Measurements from ENCODE around the gene RNF144A. TPM values are rescaled to one million over a fixed set of nuclear protein-coding genes. Genes with fewer than 3 reads are reported as not detected.

RNF144A gene
- total RNA-seq, 4 donors from 2014 or later, result 8.0 to 25.4 (median 15.8) TPM

GRCh38 chr2:6883448-6884122 lies 33.6 kb upstream of the RNF144A start:
- Histone ChIP-seq H3K27me3 (no peaks in the 10 kb centered on the region), H3K4me3 (no peak overlapping the region), H3K4me1 (peaks cover 14% of the 10 kb centered on the region), H3K9me3 (no peaks in the 10 kb centered on the region), H3K36me3 (no peaks in the 10 kb centered on the region), H3K27ac (no peak overlapping the region)
- WGBS, result 54% methylated on average over 7 of the region's 7 CpGs
- no peak for DNase-seq (ENCODE audit: low spot score in 2 of 2)
- no peak for TF ChIP-seq POLR2A (IDR thresholded peaks at IDR 0.05)

GRCh38 chr2:6885551-6885950 lies 31.7 kb upstream of the RNF144A start:
- no peaks in the 10 kb centered on the region for H3K27me3 ChIP-seq
- H3K4me3 ChIP-seq, result no peak overlapping the region
- no peak for DNase-seq (ENCODE audit: low spot score in 2 of 2)
- peaks cover 10% of the 10 kb centered on the region for H3K4me1 ChIP-seq
- H3K36me3 ChIP-seq, result no peaks in the 10 kb centered on the region
- no peak overlapping the region for H3K27ac ChIP-seq
- H3K9me3 ChIP-seq, result no peaks in the 10 kb centered on the region
- TF ChIP-seq POLR2AphosphoS5 (IDR thresholded peaks at IDR 0.05) (no peak), EP300 (IDR thresholded peaks at IDR 0.05) (no peak)
- WGBS, result 86% methylated on average over 2 of the region's 2 CpGs

- DNase-seq (ENCODE audit: low spot score in 2 of 2), result no peak
- no peak overlapping the region for H3K27ac ChIP-seq
- 93% methylated on average over 3 of the region's 3 CpGs for WGBS
- H3K4me1 ChIP-seq, result peaks cover 10% of the 10 kb centered on the region
- H3K27me3 ChIP-seq, result no peaks in the 10 kb centered on the region
- no peak overlapping the region for H3K4me3 ChIP-seq
- H3K9me3 ChIP-seq, result no peaks in the 10 kb centered on the region
- no peaks in the 10 kb centered on the region for H3K36me3 ChIP-seq
- TF ChIP-seq EP300 (IDR thresholded peaks at IDR 0.05) (no peak), POLR2A (IDR thresholded peaks at IDR 0.05) (no peak), POLR2AphosphoS5 (IDR thresholded peaks at IDR 0.05) (no peak), CTCF (IDR thresholded peaks at IDR 0.05) (no peak)
Observed at GRCh38 chr2:6885968-6886367, 31.2 kb upstream of the RNF144A start.

GRCh38 chr2:6887751-6888192 lies 29.4 kb upstream of the RNF144A start:
- H3K27ac ChIP-seq, result no peak overlapping the region
- peaks cover 10% of the 10 kb centered on the region for H3K4me1 ChIP-seq
- H3K36me3 ChIP-seq, result no peaks in the 10 kb centered on the region
- no peak for DNase-seq (ENCODE audit: low spot score in 2 of 2)
- H3K27me3 ChIP-seq, result no peaks in the 10 kb centered on the region
- 81% methylated on average over 3 of the region's 3 CpGs for WGBS
- no peaks in the 10 kb centered on the region for H3K9me3 ChIP-seq
- no peak for TF ChIP-seq POLR2AphosphoS5 (IDR thresholded peaks at IDR 0.05)
- no peak for TF ChIP-seq EP300 (IDR thresholded peaks at IDR 0.05)
- TF ChIP-seq CTCF (IDR thresholded peaks at IDR 0.05), result no peak
- TF ChIP-seq POLR2A (IDR thresholded peaks at IDR 0.05), result no peak
- no peak overlapping the region for H3K4me3 ChIP-seq

GRCh38 chr2:6888724-6889123 lies 28.5 kb upstream of the RNF144A start:
- DNase-seq (ENCODE audit: low spot score in 2 of 2), result no peak
- no peak overlapping the region for H3K27ac ChIP-seq
- H3K27me3 ChIP-seq, result no peaks in the 10 kb centered on the region
- TF ChIP-seq EP300 (IDR thresholded peaks at IDR 0.05) (no peak), CTCF (IDR thresholded peaks at IDR 0.05) (no peak), POLR2A (IDR thresholded peaks at IDR 0.05) (no peak), POLR2AphosphoS5 (IDR thresholded peaks at IDR 0.05) (no peak)
- H3K36me3 ChIP-seq, result no peaks in the 10 kb centered on the region
- 79% methylated on average over 4 of the region's 4 CpGs for WGBS
- H3K9me3 ChIP-seq, result no peaks in the 10 kb centered on the region
- H3K4me3 ChIP-seq, result no peak overlapping the region
- H3K4me1 ChIP-seq, result peaks cover 4% of the 10 kb centered on the region

GRCh38 chr2:6893876-6894482 lies 23.2 kb upstream of the RNF144A start:
- TF ChIP-seq POLR2AphosphoS5 (IDR thresholded peaks at IDR 0.05) (no peak), CTCF (IDR thresholded peaks at IDR 0.05) (no peak), POLR2A (IDR thresholded peaks at IDR 0.05) (no peak), EP300 (IDR thresholded peaks at IDR 0.05) (no peak)
- Histone ChIP-seq H3K4me3 (no peak overlapping the region), H3K27me3 (no peaks in the 10 kb centered on the region), H3K27ac (no peak overlapping the region), H3K36me3 (no peaks in the 10 kb centered on the region), H3K4me1 (no peaks in the 10 kb centered on the region), H3K9me3 (no peaks in the 10 kb centered on the region)
- no peak for DNase-seq (ENCODE audit: low spot score in 2 of 2)
- 93% methylated on average over 2 of the region's 2 CpGs for WGBS

Measured in suprapubic skin (tissue), 4 donors.